Left lobe of liver (tissue), 2 donors: ENCODE measurements around the gene RARS2. TPM values are rescaled to one million over a fixed set of nuclear protein-coding genes. Genes with fewer than 3 reads are reported as not detected.

Experiments
- ATAC-seq: fragments of 200-7000 bp; cut with Tn5 transposase; one replicate; pipeline ENCODE4 v1.9.1; 2020; ENCODE audit warnings: mild to moderate bottlenecking, moderate library complexity
- DNase-seq: peaks from one replicate; pipeline ENCODE4 v3.0.0-alpha.2; 2020; ENCODE audit warnings: low spot score
- total RNA-seq: library from RNA; stranded (reverse); gene quantifications from one replicate; pipeline ENCODE4 v1.2.1, GENCODE V29; 2021
- donor health status: DM: no; HTN: no; CAD: no; lungs with moderate emphysema.
- donor health status: DM: no; HTN: yes; CAD: no.

Gene RARS2
- total RNA-seq, 1 donor from 2014 or later: 13.6 TPM

- ATAC-seq: peak; percentile 80
Measured at GRCh38 chr6:87574237-87574804, 15.5 kb downstream of the RARS2 start.

GRCh38 chr6:87573307-87574024 lies 16.3 kb downstream of the RARS2 start:
- DNase-seq (no peak), ATAC-seq (no peak)

More at GRCh38 chr6:87574237-87574804, 15.5 kb downstream of the RARS2 start:
- DNase-seq: no peak

- ATAC-seq: no peak
- no peak for DNase-seq
Measured at GRCh38 chr6:87572883-87573282, 16.9 kb downstream of the RARS2 start.

GRCh38 chr6:87572021-87572420 lies 17.8 kb downstream of the RARS2 start:
- ATAC-seq (no peak), DNase-seq (no peak)

GRCh38 chr6:87561017-87561416 lies 28.8 kb downstream of the RARS2 start:
- ATAC-seq (no peak), DNase-seq (no peak)

GRCh38 chr6:87558446-87558845 lies 31.3 kb downstream of the RARS2 start:
- DNase-seq: no peak
- no peak for ATAC-seq

- ATAC-seq (no peak), DNase-seq (no peak)
Measured at GRCh38 chr6:87555506-87555905, 34.3 kb downstream of the RARS2 start.

GRCh38 chr6:87553159-87553765 lies 36.5 kb downstream of the RARS2 start:
- ATAC-seq (peak; percentile 75), DNase-seq (no peak)

GRCh38 chr6:87551799-87552198 lies 38.0 kb downstream of the RARS2 start:
- DNase-seq: no peak
- ATAC-seq: no peak

- DNase-seq: no peak
- no peak for ATAC-seq
Measured at GRCh38 chr6:87544474-87544735, 45.4 kb downstream of the RARS2 start.

GRCh38 chr6:87543696-87544473 lies 45.9 kb downstream of the RARS2 start:
- DNase-seq (no peak), ATAC-seq (no peak)

- no peak for ATAC-seq
- no peak for DNase-seq
Measured at GRCh38 chr6:87541744-87542143, 48.0 kb downstream of the RARS2 start.

GRCh38 chr6:87541041-87541440 lies 48.7 kb downstream of the RARS2 start:
- ATAC-seq (no peak), DNase-seq (no peak)

- DNase-seq (no peak), ATAC-seq (peak; percentile 52)
Measured at GRCh38 chr6:87540539-87540938, 49.2 kb downstream of the RARS2 start.

GRCh38 chr6:87539554-87539953 lies 50.2 kb downstream of the RARS2 start:
- ATAC-seq: no peak
- DNase-seq: no peak

GRCh38 chr6:87538510-87539260 lies 51.1 kb downstream of the RARS2 start:
- ATAC-seq (no peak), DNase-seq (no peak)

GRCh38 chr6:87534377-87535047 lies 55.3 kb downstream of the RARS2 start:
- ATAC-seq: peak; percentile 97

GRCh38 chr6:87529221-87529620 lies 60.6 kb downstream of the RARS2 start:
- no peak for ATAC-seq
- DNase-seq: no peak

More at GRCh38 chr6:87534377-87535047, 55.3 kb downstream of the RARS2 start:
- no peak for DNase-seq

- DNase-seq (no peak), ATAC-seq (no peak)
Measured at GRCh38 chr6:87522686-87523085, 67.1 kb downstream of the RARS2 start.

- ATAC-seq: no peak
- no peak for DNase-seq
Measured at GRCh38 chr6:87518453-87518852, 71.3 kb downstream of the RARS2 start.
